MM.1S (cell line): ENCODE measurements around the gene PROX1.

Experiments used
- EZH2 ChIP-seq: fragments of 300-600 bp; sonication (generic); optimal IDR thresholded peaks from 2 replicates; pipeline ENCODE3; 2017; ENCODE audit warnings: low read depth, mild to moderate bottlenecking, antibody characterized with exemption, low read length, mixed read lengths
- TF ChIP-seq, protein P1 (sequence below): fragments of 300-600 bp; sonication (generic); IDR thresholded peaks from 2 replicates; pipeline ENCODE4 v1.5.1; 2016; ENCODE audit warnings: antibody characterized with exemption, low read length, mixed read lengths

DNA sequence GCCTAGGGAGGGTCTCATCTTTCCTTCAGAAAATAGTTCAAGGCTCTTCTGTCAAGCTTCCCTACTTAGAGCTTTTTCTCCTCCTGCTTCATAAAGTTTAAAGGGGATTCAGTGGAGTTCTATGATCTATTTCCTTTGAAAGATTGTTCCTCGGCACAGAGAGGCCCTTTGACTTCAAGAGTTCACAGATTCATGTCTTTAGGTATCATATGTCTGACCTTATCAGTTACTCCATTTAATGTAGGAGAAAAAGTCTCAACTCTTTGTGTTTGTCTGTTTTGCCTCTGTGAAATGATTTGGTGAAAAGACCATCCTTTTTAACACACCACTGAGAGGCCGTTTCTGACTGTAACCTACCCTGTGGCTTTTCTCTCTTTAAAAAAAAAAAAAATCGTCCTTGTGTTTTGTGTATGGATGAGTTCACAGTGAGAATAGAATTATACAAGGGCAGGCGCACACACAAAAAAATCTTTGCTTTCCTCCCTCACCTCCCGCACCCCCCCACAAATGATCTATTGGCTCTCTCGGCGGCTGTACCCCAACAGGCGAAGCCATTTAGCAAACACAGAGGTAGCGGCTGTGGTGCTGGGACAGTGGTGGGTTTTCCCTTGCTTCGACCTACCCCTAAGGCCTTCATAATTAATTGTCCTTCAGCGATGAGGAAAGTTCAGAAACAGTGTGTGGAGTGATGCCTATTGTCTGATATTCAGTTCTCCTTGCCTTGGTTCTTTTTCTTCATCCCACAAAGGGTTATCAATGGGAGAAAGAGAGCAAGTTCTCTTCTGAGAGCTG, 29.6 kb downstream of the PROX1 start:
- TF ChIP-seq, protein P1, sequence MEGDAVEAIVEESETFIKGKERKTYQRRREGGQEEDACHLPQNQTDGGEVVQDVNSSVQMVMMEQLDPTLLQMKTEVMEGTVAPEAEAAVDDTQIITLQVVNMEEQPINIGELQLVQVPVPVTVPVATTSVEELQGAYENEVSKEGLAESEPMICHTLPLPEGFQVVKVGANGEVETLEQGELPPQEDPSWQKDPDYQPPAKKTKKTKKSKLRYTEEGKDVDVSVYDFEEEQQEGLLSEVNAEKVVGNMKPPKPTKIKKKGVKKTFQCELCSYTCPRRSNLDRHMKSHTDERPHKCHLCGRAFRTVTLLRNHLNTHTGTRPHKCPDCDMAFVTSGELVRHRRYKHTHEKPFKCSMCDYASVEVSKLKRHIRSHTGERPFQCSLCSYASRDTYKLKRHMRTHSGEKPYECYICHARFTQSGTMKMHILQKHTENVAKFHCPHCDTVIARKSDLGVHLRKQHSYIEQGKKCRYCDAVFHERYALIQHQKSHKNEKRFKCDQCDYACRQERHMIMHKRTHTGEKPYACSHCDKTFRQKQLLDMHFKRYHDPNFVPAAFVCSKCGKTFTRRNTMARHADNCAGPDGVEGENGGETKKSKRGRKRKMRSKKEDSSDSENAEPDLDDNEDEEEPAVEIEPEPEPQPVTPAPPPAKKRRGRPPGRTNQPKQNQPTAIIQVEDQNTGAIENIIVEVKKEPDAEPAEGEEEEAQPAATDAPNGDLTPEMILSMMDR: no peak
- TF ChIP-seq EZH2: no peak
